AG10803 (cell line): ENCODE data around the gene FAM237B.

ENCODE experiments used
- DNase-seq: peaks from one replicate; pipeline ENCODE4 v3.0.0; 2010; ENCODE audit warnings: low read depth
- H3K4me3 ChIP-seq: 2 replicates; pipeline ENCODE4 v1.5.1; 2011; ENCODE audit warnings: mild to moderate bottlenecking, low read length, control low read depth
- CTCF ChIP-seq: conservative IDR thresholded peaks from 2 replicates; pipeline ENCODE4 v1.5.1; 2011; ENCODE audit warnings: mild to moderate bottlenecking, low read length, control low read depth, inconsistent platforms

Gene FAM237B

GRCh38 chr7:90290244-90291113 is 30.6 kb downstream of the FAM237B start:
- no peak for DNase-seq
- no peak for TF ChIP-seq CTCF
- no peak overlapping the region for H3K4me3 ChIP-seq

GRCh38 chr7:90288154-90288553 is 33.0 kb downstream of the FAM237B start:
- H3K4me3 ChIP-seq = no peak overlapping the region
- DNase-seq = no peak
- no peak for TF ChIP-seq CTCF

GRCh38 chr7:90276033-90276728 is 44.9 kb downstream of the FAM237B start:
- DNase-seq = no peak
- no peak for TF ChIP-seq CTCF

GRCh38 chr7:90274161-90274560 is 46.9 kb downstream of the FAM237B start:
- DNase-seq = peak; percentile 13
- no peak for TF ChIP-seq CTCF
- no peak overlapping the region for H3K4me3 ChIP-seq

More at GRCh38 chr7:90276033-90276728, 44.9 kb downstream of the FAM237B start:
- no peak overlapping the region for H3K4me3 ChIP-seq

GRCh38 chr7:90272242-90272641 is 48.9 kb downstream of the FAM237B start:
- TF ChIP-seq CTCF = no peak
- H3K4me3 ChIP-seq = no peak overlapping the region
- DNase-seq = no peak

GRCh38 chr7:90271753-90272152 is 49.4 kb downstream of the FAM237B start:
- no peak overlapping the region for H3K4me3 ChIP-seq
- DNase-seq = peak; percentile 88
- no peak for TF ChIP-seq CTCF
